ENCODE data around the gene PACSIN1.
"Not testable (repeated sequence)": the region's sequence is repeated elsewhere in the genome, so short reads cannot be mapped to it uniquely, and the experiment has no call there.

Gene PACSIN1

DNA sequence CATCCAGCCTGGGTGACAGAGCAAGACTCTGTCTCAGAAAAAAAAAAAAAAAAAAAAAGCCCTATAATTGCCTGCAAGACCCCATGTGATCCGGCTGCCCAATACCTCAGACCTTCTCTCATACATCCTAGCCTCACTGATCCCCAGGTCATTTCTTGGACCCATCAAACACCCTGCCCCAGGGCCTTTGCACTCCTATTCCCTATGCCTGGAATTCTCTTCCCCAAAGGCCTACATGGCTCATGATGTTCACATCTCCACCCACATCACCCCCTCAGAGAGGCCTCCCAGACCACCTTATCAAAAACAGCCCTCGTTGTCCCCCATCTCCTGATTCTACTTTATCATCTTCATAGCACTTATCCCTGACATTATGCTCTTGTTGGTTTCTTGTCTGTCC, 8.9 kb downstream of the PACSIN1 start:
- H3K27ac ChIP-seq (ENCODE audit: insufficient read depth in 1 of 2, low read depth in 1 of 2, low read length in 2 of 2, poor library complexity in 1 of 2, severe bottlenecking in 2 of 2): no peak overlapping the region
- 100% methylated on average over 2 of the region's 2 CpGs for WGBS (ENCODE audit: insufficient coverage)
- H3K4me3 ChIP-seq (ENCODE audit: control insufficient read depth in 1 of 7, extremely low read depth in 1 of 7, insufficient read depth in 4 of 7, low read depth in 2 of 7, low read length in 6 of 7): no peak overlapping the region
- POLR2A ChIA-PET: no interaction called here
- peaks cover 0 to 2% (median 0%) of the 10 kb centered on the region in 5 experiments for H3K9me3 ChIP-seq (ENCODE audit: control extremely low read depth in 1 of 5, control insufficient read depth in 4 of 5, insufficient read depth in 2 of 5, low read depth in 1 of 5, low read length in 4 of 5)
- CTCF ChIA-PET: interaction anchor here (1.3 kb wide), 1 partner anchor 8 kb away, joined by 3 read pairs; no protein-coding TSS in a partner anchor
- no peaks in the 10 kb centered on the region for H3K36me3 ChIP-seq (ENCODE audit: control insufficient read depth in 4 of 4, insufficient read depth in 4 of 4, low read length in 3 of 4)
- DNase-seq: no peak
- H3K27me3 ChIP-seq (replicated peaks in 2 of 5; ENCODE audit: control insufficient read depth in 4 of 5, insufficient read depth in 5 of 5, low read length in 4 of 5): no peaks in the 10 kb centered on the region
- peaks cover 0 to 2% (median 0%) of the 10 kb centered on the region in 4 experiments for H3K4me1 ChIP-seq (ENCODE audit: control extremely low read depth in 1 of 4, control insufficient read depth in 4 of 4, insufficient read depth in 4 of 4, low read length in 3 of 4)

DNA sequence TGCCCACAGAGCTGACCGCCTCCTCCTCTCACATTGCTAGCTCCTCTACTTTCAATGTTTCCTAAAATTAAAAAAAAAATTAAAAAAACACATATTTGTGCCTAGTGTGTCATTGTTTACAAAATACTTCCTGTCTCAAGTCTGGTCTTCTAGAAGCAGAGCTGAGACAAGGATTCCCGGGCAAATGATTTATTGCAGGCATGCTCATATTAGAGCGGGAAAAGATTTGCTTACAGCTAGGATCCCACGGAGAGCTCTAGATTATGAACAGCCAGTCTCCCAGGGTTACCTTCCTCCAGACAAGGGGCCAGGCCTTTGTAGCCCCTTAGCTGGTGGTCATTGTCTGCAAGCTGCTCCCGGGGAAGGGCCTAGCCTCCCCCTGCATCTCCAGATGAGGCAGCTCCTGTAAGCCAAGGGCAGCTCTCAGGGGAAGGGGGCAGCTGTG, 9.4 kb downstream of the PACSIN1 start:
- POLR2A ChIA-PET: no interaction called here
- CTCF ChIA-PET: interaction anchor here (1.3 to 3.9 kb wide), 2 partner anchors 8 to 14 kb away, joined by 3 to 21 read pairs; no protein-coding TSS in a partner anchor
- H3K4me3 ChIP-seq (ENCODE audit: control insufficient read depth in 1 of 7, extremely low read depth in 1 of 7, insufficient read depth in 4 of 7, low read depth in 2 of 7, low read length in 6 of 7): no peak overlapping the region
- no peaks in the 10 kb centered on the region for H3K27me3 ChIP-seq (replicated peaks in 2 of 5; ENCODE audit: control insufficient read depth in 4 of 5, insufficient read depth in 5 of 5, low read length in 4 of 5)
- H3K4me1 ChIP-seq (ENCODE audit: control extremely low read depth in 1 of 4, control insufficient read depth in 4 of 4, insufficient read depth in 4 of 4, low read length in 3 of 4): peaks cover 0 to 2% (median 0%) of the 10 kb centered on the region in 4 experiments
- H3K9me3 ChIP-seq (ENCODE audit: control extremely low read depth in 1 of 5, control insufficient read depth in 4 of 5, insufficient read depth in 2 of 5, low read depth in 1 of 5, low read length in 4 of 5): peaks cover 0 to 2% (median 0%) of the 10 kb centered on the region in 5 experiments
- no peak for DNase-seq
- 98% methylated on average over 3 of the region's 5 CpGs for WGBS (ENCODE audit: insufficient coverage)
- H3K36me3 ChIP-seq (ENCODE audit: control insufficient read depth in 4 of 4, insufficient read depth in 4 of 4, low read length in 3 of 4): no peaks in the 10 kb centered on the region
- H3K27ac ChIP-seq (ENCODE audit: insufficient read depth in 1 of 2, low read depth in 1 of 2, low read length in 2 of 2, poor library complexity in 1 of 2, severe bottlenecking in 2 of 2): no peak overlapping the region

DNA sequence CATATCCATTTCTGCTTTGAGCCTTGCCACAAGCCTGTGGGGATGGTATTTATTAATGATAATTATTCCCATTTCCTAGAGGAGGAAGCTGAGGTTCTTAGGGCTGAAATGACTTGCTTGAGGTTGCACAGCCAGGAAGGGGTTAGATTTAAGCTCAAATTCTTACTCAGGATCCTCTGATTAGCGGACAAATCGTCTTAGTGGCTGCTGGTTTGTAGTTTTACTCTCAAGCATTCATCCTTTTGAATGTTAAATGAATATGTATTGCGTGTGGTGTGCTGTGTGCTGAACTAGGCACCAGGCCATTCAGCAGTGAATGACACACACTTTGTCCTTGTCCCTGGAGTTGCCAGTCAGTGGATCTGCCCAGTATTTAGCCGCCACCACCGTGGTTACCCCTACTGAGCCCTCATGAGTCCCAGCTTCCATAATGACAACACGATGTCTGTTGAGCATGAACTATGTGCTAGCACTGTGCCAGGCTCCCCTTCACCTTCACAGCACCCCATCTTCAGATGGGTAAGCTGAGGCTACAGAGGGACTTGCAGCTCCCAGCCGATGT, 10.0 kb downstream of the PACSIN1 start:
- Histone ChIP-seq H3K4me1 (ENCODE audit: control extremely low read depth in 1 of 4, control insufficient read depth in 4 of 4, insufficient read depth in 4 of 4, low read length in 3 of 4) (peaks cover 0 to 2% (median 0%) of the 10 kb centered on the region in 4 experiments), H3K4me3 (ENCODE audit: control insufficient read depth in 1 of 7, extremely low read depth in 1 of 7, insufficient read depth in 4 of 7, low read depth in 2 of 7, low read length in 6 of 7) (no peak overlapping the region), H3K9me3 (ENCODE audit: control extremely low read depth in 1 of 5, control insufficient read depth in 4 of 5, insufficient read depth in 2 of 5, low read depth in 1 of 5, low read length in 4 of 5) (peaks cover 0 to 2% (median 0%) of the 10 kb centered on the region in 5 experiments), H3K27me3 (replicated peaks in 2 of 5; ENCODE audit: control insufficient read depth in 4 of 5, insufficient read depth in 5 of 5, low read length in 4 of 5) (no peaks in the 10 kb centered on the region), H3K27ac (ENCODE audit: insufficient read depth in 1 of 2, low read depth in 1 of 2, low read length in 2 of 2, poor library complexity in 1 of 2, severe bottlenecking in 2 of 2) (no peak overlapping the region), H3K36me3 (ENCODE audit: control insufficient read depth in 4 of 4, insufficient read depth in 4 of 4, low read length in 3 of 4) (no peaks in the 10 kb centered on the region)
- ChIA-PET POLR2A (no interaction called here), CTCF (interaction anchor here (1.3 to 3.9 kb wide), 2 partner anchors 9 to 15 kb away, joined by 3 to 21 read pairs; no protein-coding TSS in a partner anchor)
- 83% methylated on average over 6 of the region's 7 CpGs for WGBS (ENCODE audit: insufficient coverage)
- DNase-seq: no peak

DNA sequence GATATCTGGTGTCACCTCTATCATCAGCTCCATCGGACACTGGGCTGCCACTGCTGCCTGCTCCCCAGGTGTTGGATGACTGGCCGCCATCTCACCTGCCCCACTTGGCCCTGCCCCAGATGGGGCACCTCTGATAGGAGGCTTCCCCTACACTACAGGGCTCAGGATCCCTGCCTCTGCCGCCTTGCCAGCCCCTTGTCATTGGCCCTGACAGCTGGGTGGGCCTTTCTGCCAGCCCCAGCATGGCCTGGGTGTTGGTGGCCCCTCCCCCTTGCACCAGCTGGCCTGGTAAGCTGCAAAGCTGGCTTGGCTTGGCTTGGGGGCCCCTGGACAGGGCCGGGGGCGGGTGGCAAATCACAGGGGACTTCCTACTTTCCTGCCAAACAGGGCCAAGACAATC, 10.6 kb downstream of the PACSIN1 start:
- no peak overlapping the region for H3K4me3 ChIP-seq (ENCODE audit: control insufficient read depth in 1 of 7, extremely low read depth in 1 of 7, insufficient read depth in 4 of 7, low read depth in 2 of 7, low read length in 6 of 7)
- H3K4me1 ChIP-seq (ENCODE audit: control extremely low read depth in 1 of 4, control insufficient read depth in 4 of 4, insufficient read depth in 4 of 4, low read length in 3 of 4): peaks cover 0 to 2% (median 0%) of the 10 kb centered on the region in 4 experiments
- ChIA-PET POLR2A (no interaction called here), CTCF (interaction anchor here (3.9 kb wide), 1 partner anchor 15 kb away, joined by 21 read pairs; no protein-coding TSS in a partner anchor)
- peaks cover 0 to 2% (median 0%) of the 10 kb centered on the region in 5 experiments for H3K9me3 ChIP-seq (ENCODE audit: control extremely low read depth in 1 of 5, control insufficient read depth in 4 of 5, insufficient read depth in 2 of 5, low read depth in 1 of 5, low read length in 4 of 5)
- WGBS (ENCODE audit: insufficient coverage): 84% methylated on average over 3 of the region's 5 CpGs
- no peak overlapping the region for H3K27ac ChIP-seq (ENCODE audit: insufficient read depth in 1 of 2, low read depth in 1 of 2, low read length in 2 of 2, poor library complexity in 1 of 2, severe bottlenecking in 2 of 2)
- H3K27me3 ChIP-seq (replicated peaks in 2 of 5; ENCODE audit: control insufficient read depth in 4 of 5, insufficient read depth in 5 of 5, low read length in 4 of 5): no peaks in the 10 kb centered on the region
- no peaks in the 10 kb centered on the region for H3K36me3 ChIP-seq (ENCODE audit: control insufficient read depth in 4 of 4, insufficient read depth in 4 of 4, low read length in 3 of 4)
- DNase-seq: no peak

DNA sequence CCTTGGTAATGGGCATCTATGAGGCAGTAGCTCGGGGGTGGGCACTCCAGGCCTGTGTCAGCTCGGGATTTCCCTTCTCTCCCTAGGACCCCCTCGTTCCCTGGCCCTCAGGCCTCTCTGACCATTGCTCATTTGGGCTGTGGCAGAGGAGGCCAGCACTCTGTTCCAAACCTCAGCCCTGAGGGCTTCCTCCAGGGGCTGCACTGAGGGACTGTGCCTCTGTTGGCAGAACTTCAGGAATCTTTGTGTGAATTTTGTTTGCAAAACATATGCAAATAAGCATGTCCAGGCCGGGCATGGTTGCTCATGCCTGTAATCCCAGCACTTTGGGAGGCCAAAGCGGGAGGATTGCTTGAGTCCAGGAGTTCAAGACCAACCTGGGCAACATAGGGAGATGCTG, 11.0 kb downstream of the PACSIN1 start:
- 92% methylated on average over 4 of the region's 5 CpGs for WGBS (ENCODE audit: insufficient coverage)
- Histone ChIP-seq H3K4me3 (ENCODE audit: control insufficient read depth in 1 of 7, extremely low read depth in 1 of 7, insufficient read depth in 4 of 7, low read depth in 2 of 7, low read length in 6 of 7) (no peak overlapping the region), H3K4me1 (ENCODE audit: control extremely low read depth in 1 of 4, control insufficient read depth in 4 of 4, insufficient read depth in 4 of 4, low read length in 3 of 4) (peaks cover 0 to 2% (median 0%) of the 10 kb centered on the region in 4 experiments), H3K9me3 (ENCODE audit: control extremely low read depth in 1 of 5, control insufficient read depth in 4 of 5, insufficient read depth in 2 of 5, low read depth in 1 of 5, low read length in 4 of 5) (peaks cover 0 to 2% (median 0%) of the 10 kb centered on the region in 5 experiments), H3K27ac (ENCODE audit: insufficient read depth in 1 of 2, low read depth in 1 of 2, low read length in 2 of 2, poor library complexity in 1 of 2, severe bottlenecking in 2 of 2) (no peak overlapping the region), H3K27me3 (replicated peaks in 2 of 5; ENCODE audit: control insufficient read depth in 4 of 5, insufficient read depth in 5 of 5, low read length in 4 of 5) (no peaks in the 10 kb centered on the region), H3K36me3 (ENCODE audit: control insufficient read depth in 4 of 4, insufficient read depth in 4 of 4, low read length in 3 of 4) (no peaks in the 10 kb centered on the region)
- ChIA-PET POLR2A (interaction anchor here (0.6 kb wide), 1 partner anchor 1714 kb away, joined by 6 read pairs; no protein-coding TSS in a partner anchor), CTCF (interaction anchor here (3.9 kb wide), 1 partner anchor 16 kb away, joined by 21 read pairs; no protein-coding TSS in a partner anchor)
- DNase-seq: no peak

DNA sequence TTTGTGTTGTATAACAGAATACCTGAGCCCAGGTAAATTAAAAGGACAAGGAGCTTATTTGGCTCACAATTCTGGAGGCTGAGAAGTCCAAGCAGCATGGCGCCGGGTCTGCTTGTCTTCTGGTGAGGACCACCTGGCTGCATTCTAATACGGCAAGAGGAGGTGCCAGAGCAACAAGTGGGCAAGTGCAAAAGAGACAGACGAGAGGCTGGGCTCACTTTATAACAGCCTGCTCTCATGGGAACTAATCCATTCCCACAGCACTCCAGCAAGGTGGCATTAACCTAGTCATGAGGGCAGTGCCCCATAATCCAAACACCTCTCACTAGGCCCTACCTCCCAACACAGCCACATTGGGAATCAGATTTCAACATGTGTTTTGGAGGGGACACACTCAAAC, 12.9 kb downstream of the PACSIN1 start:
- Histone ChIP-seq H3K36me3 (ENCODE audit: control insufficient read depth in 4 of 4, insufficient read depth in 4 of 4, low read length in 3 of 4) (no peaks in the 10 kb centered on the region), H3K27ac (ENCODE audit: insufficient read depth in 1 of 2, low read depth in 1 of 2, low read length in 2 of 2, poor library complexity in 1 of 2, severe bottlenecking in 2 of 2) (no peak overlapping the region), H3K27me3 (replicated peaks in 2 of 5; ENCODE audit: control insufficient read depth in 4 of 5, insufficient read depth in 5 of 5, low read length in 4 of 5) (no peaks in the 10 kb centered on the region), H3K4me1 (ENCODE audit: control extremely low read depth in 1 of 4, control insufficient read depth in 4 of 4, insufficient read depth in 4 of 4, low read length in 3 of 4) (peaks cover 0 to 2% (median under 1%) of the 10 kb centered on the region in 4 experiments), H3K9me3 (ENCODE audit: control extremely low read depth in 1 of 5, control insufficient read depth in 4 of 5, insufficient read depth in 2 of 5, low read depth in 1 of 5, low read length in 4 of 5) (peaks cover 0 to 2% (median 0%) of the 10 kb centered on the region in 5 experiments), H3K4me3 (ENCODE audit: control insufficient read depth in 1 of 7, extremely low read depth in 1 of 7, insufficient read depth in 4 of 7, low read depth in 2 of 7, low read length in 6 of 7) (no peak overlapping the region)
- ChIA-PET CTCF (interaction anchor here (1.7 to 3.9 kb wide), 2 partner anchors 10 to 18 kb away, joined by 4 to 21 read pairs; no protein-coding TSS in a partner anchor), POLR2A (no interaction called here)
- WGBS (ENCODE audit: insufficient coverage): 96% methylated on average over 3 of the region's 4 CpGs
- DNase-seq: no peak

DNA sequence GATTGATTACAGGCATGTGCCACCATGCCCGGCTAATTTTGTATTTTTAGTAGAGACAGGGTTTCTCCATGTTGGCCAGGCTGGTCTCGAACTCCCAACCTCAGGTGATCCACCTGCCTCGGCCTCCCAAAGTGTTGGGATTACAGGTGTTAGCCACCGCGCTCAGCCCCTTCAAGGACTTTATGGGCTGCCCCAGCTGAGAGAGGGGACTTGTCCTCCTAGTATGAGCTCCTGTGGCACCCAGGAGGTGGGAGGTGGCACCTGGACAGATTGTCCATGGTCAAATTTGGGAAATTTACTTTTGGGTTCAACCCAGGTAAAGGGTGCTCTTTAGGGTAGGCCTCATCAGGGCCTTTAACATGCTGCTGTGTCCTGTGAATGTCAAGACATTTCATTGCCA, 17.9 kb downstream of the PACSIN1 start:
- POLR2A ChIA-PET; H3K4me3 ChIP-seq (ENCODE audit: control insufficient read depth in 1 of 7, extremely low read depth in 1 of 7, insufficient read depth in 4 of 7, low read depth in 2 of 7, low read length in 6 of 7); H3K27me3 ChIP-seq (replicated peaks in 2 of 5; ENCODE audit: control insufficient read depth in 4 of 5, insufficient read depth in 5 of 5, low read length in 4 of 5); DNase-seq; H3K27ac ChIP-seq (ENCODE audit: insufficient read depth in 1 of 2, low read depth in 1 of 2, low read length in 2 of 2, poor library complexity in 1 of 2, severe bottlenecking in 2 of 2); H3K9me3 ChIP-seq (ENCODE audit: control extremely low read depth in 1 of 5, control insufficient read depth in 4 of 5, insufficient read depth in 2 of 5, low read depth in 1 of 5, low read length in 4 of 5); CTCF ChIA-PET; H3K36me3 ChIP-seq (ENCODE audit: control insufficient read depth in 4 of 4, insufficient read depth in 4 of 4, low read length in 3 of 4): not testable (repeated sequence)
- 96% methylated on average over 5 of the region's 5 CpGs for WGBS (ENCODE audit: insufficient coverage)
- peaks cover 0 to 33% (median 18%) of the 10 kb centered on the region in 4 experiments for H3K4me1 ChIP-seq (ENCODE audit: control extremely low read depth in 1 of 4, control insufficient read depth in 4 of 4, insufficient read depth in 4 of 4, low read length in 3 of 4)
